Endodermal cell (in vitro differentiated cells): ENCODE results near the gene HHIP. TPM values are rescaled to one million over a fixed set of nuclear protein-coding genes. Genes with fewer than 3 reads are reported as not detected.

Source experiments
- DNase-seq: peaks from one replicate; pipeline ENCODE4 v3.0.0-alpha.2; 2017
- H3K27ac ChIP-seq: 2 replicates; pipeline ENCODE4 v1.5.1; 2013; ENCODE audit warnings: mild to moderate bottlenecking, low read depth, low read length, moderate library complexity
- H3K27me3 ChIP-seq: 2 replicates; pipeline ENCODE4 v1.6.1; 2013; ENCODE audit warnings: mild to moderate bottlenecking, low read length, moderate library complexity; ENCODE audit not compliant: insufficient read depth, control insufficient read depth, poor library complexity, severe bottlenecking
- H3K36me3 ChIP-seq: 2 replicates; pipeline ENCODE4 v1.7.0; 2013; ENCODE audit warnings: mild to moderate bottlenecking, low read length, moderate library complexity; ENCODE audit not compliant: control insufficient read depth, insufficient read depth
- H3K4me1 ChIP-seq: one replicate; pipeline ENCODE4 v1.7.0; 2013; ENCODE audit warnings: low read length; ENCODE audit not compliant: control insufficient read depth, insufficient read depth
- H3K4me3 ChIP-seq: 2 replicates; pipeline ENCODE4 v1.5.1; 2013; ENCODE audit warnings: mild to moderate bottlenecking, low read length, moderate library complexity
- H3K9ac ChIP-seq: 2 replicates; pipeline ENCODE4 v1.6.1; 2013; ENCODE audit warnings: mild to moderate bottlenecking, low read length, moderate library complexity; ENCODE audit not compliant: poor library complexity, severe bottlenecking; ENCODE audit errors: extremely low read depth
- H3K9me3 ChIP-seq: 2 replicates; pipeline ENCODE4 v1.6.1; 2013; ENCODE audit warnings: mild to moderate bottlenecking, low read length, moderate library complexity; ENCODE audit not compliant: control insufficient read depth
- H3K27ac Mint-ChIP-seq: 2 replicates; pipeline ENCODE4 v1.8.0; 2020; ENCODE audit warnings: mixed read lengths
- H3K27me3 Mint-ChIP-seq: 2 replicates; pipeline ENCODE4 v1.8.0; 2021; ENCODE audit warnings: mild to moderate bottlenecking, mixed read lengths; ENCODE audit not compliant: insufficient read depth
- H3K36me3 Mint-ChIP-seq: 2 replicates; pipeline ENCODE4 v1.8.0; 2020; ENCODE audit warnings: low read depth, mixed read lengths
- H3K4me1 Mint-ChIP-seq: 2 replicates; pipeline ENCODE4 v1.8.0; 2020; ENCODE audit warnings: mixed read lengths
- H3K4me3 Mint-ChIP-seq: 2 replicates; pipeline ENCODE4 v1.8.0; 2020; ENCODE audit warnings: mild to moderate bottlenecking, moderate library complexity, mixed read lengths
- H3K9me3 Mint-ChIP-seq: 2 replicates; pipeline ENCODE4 v1.8.0; 2020; ENCODE audit warnings: mild to moderate bottlenecking, mixed read lengths
- WGBS, 2 experiments: methylation state at CpG; one replicate each; pipeline versions ENCODE4 v1.1.5 to v1.1.7; 2013; ENCODE audit warnings: missing lambda C conversion rate in 2 of 2, mixed read lengths in 1 of 2; ENCODE audit not compliant: insufficient coverage in 1 of 2, insufficient read length in 1 of 2; 5-methylcytosine and 5-hydroxymethylcytosine counted together
- total RNA-seq, 2 donors: library from RNA; stranded (reverse); fragmentation: NEBNext Ultra II Directional in 1 of 2; extraction: Animal tissue kit (Norgen Biotek cat#: 25700) in 1 of 2; gene quantifications; 2 replicates in 1 of 2; 3 replicates in 1 of 2; pipeline ENCODE4 v1.2.1, GENCODE V29; 2021
- TF ChIP-seq, protein P1 (sequence below): fragments of 200-600 bp; sonication (generic); conservative IDR thresholded peaks from 2 replicates; pipeline ENCODE4 v1.5.0; 2021; ENCODE audit warnings: antibody characterized with exemption, mild to moderate bottlenecking

HHIP gene
- total RNA-seq, 2 donors from 2014 or later, result 1.8 to 3.4 TPM

DNA sequence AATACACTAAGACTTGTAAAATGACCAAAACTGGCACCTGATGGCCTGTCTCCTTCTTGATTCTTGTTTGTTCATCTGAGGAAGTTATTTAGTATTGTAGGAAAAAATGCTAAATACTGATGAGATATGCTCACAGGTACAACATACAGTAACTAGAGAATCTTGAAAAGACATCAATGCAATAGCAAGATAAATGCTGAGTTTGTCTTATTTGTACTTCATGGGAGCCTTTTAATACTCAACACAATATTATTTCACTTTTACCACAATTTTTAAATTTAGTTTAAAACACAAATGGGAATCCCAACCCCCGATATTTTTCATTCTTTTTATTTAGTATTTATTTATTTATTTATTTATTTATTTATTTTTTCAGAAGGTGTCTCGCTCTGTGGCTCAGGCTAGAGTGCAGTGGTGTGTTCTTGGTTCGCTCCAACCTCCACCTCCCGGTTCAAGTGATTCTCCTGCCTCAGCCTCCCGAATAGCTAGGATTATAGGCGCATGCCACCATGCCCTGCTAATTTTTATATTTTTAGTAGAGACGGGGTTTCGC lies 12.1 kb downstream of the HHIP start:
- Mint-ChIP-seq H3K27ac (no peak overlapping the region), H3K4me1 (peaks cover 22% of the 10 kb centered on the region), H3K36me3 (no peaks in the 10 kb centered on the region), H3K27me3 (peaks cover 18% of the 10 kb centered on the region), H3K9me3 (no peaks in the 10 kb centered on the region), H3K4me3 (no peak overlapping the region)
- WGBS, 2 experiments, result 94 to 95% methylated on average over 4 to 7 of the region's 8 CpGs
- Histone ChIP-seq H3K36me3 (no peaks in the 10 kb centered on the region), H3K4me3 (no peak overlapping the region), H3K27ac (no peak overlapping the region), H3K9me3 (no peaks in the 10 kb centered on the region), H3K4me1 (peaks cover 13% of the 10 kb centered on the region), H3K27me3 (peaks cover 66% of the 10 kb centered on the region), H3K9ac (no peak overlapping the region)
- DNase-seq, result no peak
- TF ChIP-seq, protein P1, sequence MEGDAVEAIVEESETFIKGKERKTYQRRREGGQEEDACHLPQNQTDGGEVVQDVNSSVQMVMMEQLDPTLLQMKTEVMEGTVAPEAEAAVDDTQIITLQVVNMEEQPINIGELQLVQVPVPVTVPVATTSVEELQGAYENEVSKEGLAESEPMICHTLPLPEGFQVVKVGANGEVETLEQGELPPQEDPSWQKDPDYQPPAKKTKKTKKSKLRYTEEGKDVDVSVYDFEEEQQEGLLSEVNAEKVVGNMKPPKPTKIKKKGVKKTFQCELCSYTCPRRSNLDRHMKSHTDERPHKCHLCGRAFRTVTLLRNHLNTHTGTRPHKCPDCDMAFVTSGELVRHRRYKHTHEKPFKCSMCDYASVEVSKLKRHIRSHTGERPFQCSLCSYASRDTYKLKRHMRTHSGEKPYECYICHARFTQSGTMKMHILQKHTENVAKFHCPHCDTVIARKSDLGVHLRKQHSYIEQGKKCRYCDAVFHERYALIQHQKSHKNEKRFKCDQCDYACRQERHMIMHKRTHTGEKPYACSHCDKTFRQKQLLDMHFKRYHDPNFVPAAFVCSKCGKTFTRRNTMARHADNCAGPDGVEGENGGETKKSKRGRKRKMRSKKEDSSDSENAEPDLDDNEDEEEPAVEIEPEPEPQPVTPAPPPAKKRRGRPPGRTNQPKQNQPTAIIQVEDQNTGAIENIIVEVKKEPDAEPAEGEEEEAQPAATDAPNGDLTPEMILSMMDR, result no peak

GRCh38 chr4:144658903-144659302 lies 12.9 kb downstream of the HHIP start:
- H3K9ac ChIP-seq, result no peak overlapping the region
- no peak overlapping the region for H3K27ac Mint-ChIP-seq
- H3K4me3 ChIP-seq, result no peak overlapping the region
- TF ChIP-seq, protein P1, result no peak
- no peak overlapping the region for H3K27ac ChIP-seq
- no peaks in the 10 kb centered on the region for H3K36me3 Mint-ChIP-seq
- peaks cover 20% of the 10 kb centered on the region for H3K27me3 Mint-ChIP-seq
- no peak overlapping the region for H3K4me3 Mint-ChIP-seq
- no peak for DNase-seq
- no peaks in the 10 kb centered on the region for H3K36me3 ChIP-seq
- peaks cover 8% of the 10 kb centered on the region for H3K4me1 ChIP-seq
- no peaks in the 10 kb centered on the region for H3K9me3 Mint-ChIP-seq
- peaks cover 14% of the 10 kb centered on the region for H3K4me1 Mint-ChIP-seq
- peaks cover 72% of the 10 kb centered on the region for H3K27me3 ChIP-seq
- no peaks in the 10 kb centered on the region for H3K9me3 ChIP-seq
- no CpG with 5 or more reads among the region's 1 CpG for WGBS, 2 experiments

GRCh38 chr4:144659447-144659846 lies 13.5 kb downstream of the HHIP start:
- DNase-seq, result no peak
- no peaks in the 10 kb centered on the region for H3K36me3 ChIP-seq
- no peak overlapping the region for H3K27ac ChIP-seq
- TF ChIP-seq, protein P1, result no peak
- Mint-ChIP-seq H3K27me3 (peaks cover 25% of the 10 kb centered on the region), H3K4me1 (peaks cover 8% of the 10 kb centered on the region), H3K27ac (no peak overlapping the region), H3K4me3 (no peak overlapping the region), H3K36me3 (no peaks in the 10 kb centered on the region), H3K9me3 (no peaks in the 10 kb centered on the region)
- peaks cover 4% of the 10 kb centered on the region for H3K4me1 ChIP-seq
- 91 to 92% methylated on average over 4 to 5 of the region's 5 CpGs for WGBS, 2 experiments
- no peak overlapping the region for H3K4me3 ChIP-seq
- H3K9me3 ChIP-seq, result no peaks in the 10 kb centered on the region
- H3K9ac ChIP-seq, result no peak overlapping the region
- H3K27me3 ChIP-seq, result peaks cover 73% of the 10 kb centered on the region
